Measurements from ENCODE around the gene SPINK2. TPM values are rescaled to one million over a fixed set of nuclear protein-coding genes. Genes with fewer than 3 reads are reported as not detected.

SPINK2 gene
- total RNA-seq (2014; rRNA removed; shearing (Covaris generic)): not detected in 2 replicates
- polyA plus RNA-seq (2014; cell fraction: nucleus; rRNA removed): not detected in 2 replicates

- DNase-seq (ENCODE audit: extremely low read depth, low read depth): peak; percentile 26
These were observed at the start of gene SPINK2 for GRCh38 chr4:56821381-56822243. SPINK2 (minus strand) TSS chr4:56821701; CDS start chr4:56821662, 39 bp downstream.

- DNase-seq (ENCODE audit: extremely low read depth, low read depth): no peak
These were observed 49.4 kb upstream of the SPINK2 start for GRCh38 chr4:56870946-56871345.

- DNase-seq (ENCODE audit: extremely low read depth, low read depth): no peak
These were observed 42.1 kb upstream of the SPINK2 start for GRCh38 chr4:56863441-56864139.

GRCh38 chr4:56861360-56861759 lies 39.9 kb upstream of the SPINK2 start:
- DNase-seq (ENCODE audit: extremely low read depth, low read depth): no peak

- no peak for DNase-seq (ENCODE audit: extremely low read depth, low read depth)
These were observed 39.3 kb upstream of the SPINK2 start for GRCh38 chr4:56860781-56861180.

GRCh38 chr4:56859841-56860240 lies 38.3 kb upstream of the SPINK2 start:
- DNase-seq (ENCODE audit: extremely low read depth, low read depth): no peak

GRCh38 chr4:56857601-56858309 lies 36.3 kb upstream of the SPINK2 start:
- DNase-seq (ENCODE audit: extremely low read depth, low read depth): no peak

- no peak for DNase-seq (ENCODE audit: extremely low read depth, low read depth)
These were observed 35.2 kb upstream of the SPINK2 start for GRCh38 chr4:56856656-56857055.

- DNase-seq (ENCODE audit: extremely low read depth, low read depth): no peak
These were observed 29.4 kb upstream of the SPINK2 start for GRCh38 chr4:56850910-56851309.

- no peak for DNase-seq (ENCODE audit: extremely low read depth, low read depth)
These were observed 23.5 kb upstream of the SPINK2 start for GRCh38 chr4:56844802-56845580.

- DNase-seq (ENCODE audit: extremely low read depth, low read depth): no peak
These were observed 22.0 kb upstream of the SPINK2 start for GRCh38 chr4:56843421-56843899.

- no peak for DNase-seq (ENCODE audit: extremely low read depth, low read depth)
These were observed 19.1 kb upstream of the SPINK2 start for GRCh38 chr4:56840559-56840958.

- DNase-seq (ENCODE audit: extremely low read depth, low read depth): no peak
These were observed 7.5 kb upstream of the SPINK2 start for GRCh38 chr4:56828784-56829535.

- DNase-seq (ENCODE audit: extremely low read depth, low read depth): no peak
These were observed 2.6 kb upstream of the SPINK2 start for GRCh38 chr4:56823933-56824600.

GRCh38 chr4:56818797-56819196 lies 2.7 kb downstream of the SPINK2 start:
- DNase-seq (ENCODE audit: extremely low read depth, low read depth): no peak

- no peak for DNase-seq (ENCODE audit: extremely low read depth, low read depth)
These were observed 3.5 kb downstream of the SPINK2 start for GRCh38 chr4:56817840-56818491.

GRCh38 chr4:56806666-56807065 lies 14.8 kb downstream of the SPINK2 start:
- no peak for DNase-seq (ENCODE audit: extremely low read depth, low read depth)

GRCh38 chr4:56804551-56804950 lies 16.9 kb downstream of the SPINK2 start:
- no peak for DNase-seq (ENCODE audit: extremely low read depth, low read depth)

Data from NCI-H460 (cell line).